Naive thymus-derived CD4-positive, alpha-beta T cell (primary cell): Measurements from ENCODE around the gene DUS2. TPM values are rescaled to one million over a fixed set of nuclear protein-coding genes. Genes with fewer than 3 reads are reported as not detected.

Source experiments
- ATAC-seq: fragments of 150-1000 bp; cut with Tn5 transposase; 2 replicates; pipeline ENCODE4 v1.10.0; 2021; ENCODE audit warnings: mild to moderate bottlenecking, moderate library complexity
- CTCF ChIA-PET: fragments of 350-600 bp; sonication (Branson Sonifier 250); formaldehyde crosslinking; loops from one replicate; lab custom pipeline; 2021; ENCODE audit warnings: antibody characterized with exemption; lab: Charles Lee
- POLR2A ChIA-PET: fragments of 350-600 bp; sonication (Branson Sonifier 250); formaldehyde crosslinking; loops from one replicate; lab custom pipeline; 2021; ENCODE audit warnings: antibody characterized with exemption, inconsistent platforms; lab: Charles Lee
- DNase-seq, 9 donors: peaks; one replicate each; pipeline versions ENCODE4 v3.0.0 to v3.0.0-alpha.2; 2020 to 2022; ENCODE audit warnings: mixed read lengths in 1 of 9
- H3K27ac ChIP-seq: one replicate; pipeline ENCODE4 v1.7.0; 2013; ENCODE audit warnings: mild to moderate bottlenecking, low read depth, low read length, moderate library complexity
- H3K27me3 ChIP-seq, 2 donors: one replicate each; pipeline ENCODE4 v1.7.0; 2013; ENCODE audit warnings: low read length in 2 of 2, mild to moderate bottlenecking in 2 of 2, moderate library complexity in 2 of 2; ENCODE audit not compliant: control insufficient read depth in 2 of 2, insufficient read depth in 2 of 2
- H3K36me3 ChIP-seq, 3 experiments: 1 replicate in 2 of 3; 2 replicates in 1 of 3; pipeline ENCODE4 v1.7.0; 2013; ENCODE audit warnings: low read length in 3 of 3, mild to moderate bottlenecking in 3 of 3, moderate library complexity in 1 of 3; ENCODE audit not compliant: insufficient read depth in 3 of 3, control insufficient read depth in 2 of 3
- H3K4me1 ChIP-seq, 2 donors: one replicate each; pipeline ENCODE4 v1.7.0; 2013; ENCODE audit warnings: low read length in 2 of 2, mild to moderate bottlenecking in 2 of 2, moderate library complexity in 1 of 2; ENCODE audit not compliant: control insufficient read depth in 2 of 2, insufficient read depth in 2 of 2
- H3K4me3 ChIP-seq: 2 replicates; pipeline ENCODE4 v1.7.0; 2013; ENCODE audit warnings: mild to moderate bottlenecking, low read length
- H3K9me3 ChIP-seq, 3 experiments: 1 replicate in 2 of 3; 2 replicates in 1 of 3; pipeline ENCODE4 v1.7.0; 2013; ENCODE audit warnings: low read length in 3 of 3; ENCODE audit not compliant: control insufficient read depth in 2 of 3
- H3K27ac Mint-ChIP-seq, 9 donors: one replicate each; pipeline ENCODE4 v1.8.0; 2020 to 2022; ENCODE audit warnings: mixed read lengths in 9 of 9, mild to moderate bottlenecking in 8 of 9, moderate library complexity in 5 of 9, inconsistent platforms in 2 of 9
- H3K27me3 Mint-ChIP-seq, 5 donors: one replicate each; pipeline ENCODE4 v1.8.0; 2021 to 2022; ENCODE audit warnings: mixed read lengths in 5 of 5, mild to moderate bottlenecking in 1 of 5
- H3K36me3 Mint-ChIP-seq, 5 donors: one replicate each; pipeline ENCODE4 v1.8.0; 2020 to 2022; ENCODE audit warnings: mixed read lengths in 5 of 5, mild to moderate bottlenecking in 3 of 5, inconsistent platforms in 1 of 5
- H3K4me1 Mint-ChIP-seq, 7 donors: one replicate each; pipeline ENCODE4 v1.8.0; 2020 to 2022; ENCODE audit warnings: mixed read lengths in 7 of 7, mild to moderate bottlenecking in 3 of 7, inconsistent platforms in 1 of 7
- H3K4me3 Mint-ChIP-seq, 10 donors: one replicate each; pipeline ENCODE4 v1.8.0; 2020 to 2022; ENCODE audit warnings: mild to moderate bottlenecking in 10 of 10, mixed read lengths in 10 of 10, moderate library complexity in 6 of 10, inconsistent platforms in 2 of 10
- H3K9me3 Mint-ChIP-seq, 11 donors: one replicate each; pipeline ENCODE4 v1.8.0; 2020 to 2022; ENCODE audit warnings: mixed read lengths in 11 of 11, mild to moderate bottlenecking in 4 of 11, inconsistent platforms in 1 of 11, moderate library complexity in 1 of 11
- intact Hi-C, 2 donors: fragments of 100-400 bp; cut with micrococcal nuclease; formaldehyde crosslinking; loops; one replicate each; pipeline ENCODE4 v1.15.1; 2023
- polyA plus RNA-seq, 2 donors: library from polyadenylated mRNA; unstranded; fragments of 300-500 nt; fragmentation: Illumina TruSeq; gene quantifications; one replicate each; pipeline ENCODE4 v1.2.3, GENCODE V29; 2021
- total RNA-seq, 6 experiments: library from RNA in 5 of 6; stranded (reverse) in 5 of 6; gene quantifications; 1 replicate in 5 of 6; 2 replicates in 1 of 6; pipeline ENCODE4 v1.2.3 and lab custom pipeline; 2021 to 2026

DUS2 gene
- total and polyA plus RNA-seq, 7 experiments from 2014 or later: 8.7 to 25.9 (median 15.3) TPM

DNA sequence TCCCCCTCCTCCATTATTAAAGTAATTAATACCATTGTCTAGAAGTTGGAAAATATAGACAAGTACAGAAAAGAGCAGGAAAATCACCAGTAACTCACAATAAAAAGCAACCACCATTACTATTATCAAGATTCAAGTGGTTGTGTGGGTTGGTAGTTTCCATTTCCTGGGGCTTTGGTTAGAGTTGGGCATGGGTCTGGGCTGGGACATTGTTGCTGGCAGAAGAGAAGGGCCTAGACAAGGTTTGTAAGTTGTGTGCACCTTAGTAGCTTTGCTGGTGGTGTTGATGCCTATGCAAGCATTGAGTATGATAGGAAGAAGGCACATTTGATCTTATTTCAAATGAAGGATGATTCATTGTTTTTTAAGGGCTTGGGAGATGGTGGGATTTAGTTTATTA is 36.7 kb downstream of the DUS2 start:
- H3K4me1 Mint-ChIP-seq: peaks cover 37 to 68% (median 50%) of the 10 kb centered on the region in 7 donors
- Histone ChIP-seq H3K27me3 (no peaks in the 10 kb centered on the region), H3K36me3 (peaks cover 0 to 11% (median 0%) of the 10 kb centered on the region in 3 experiments), H3K27ac (no peak overlapping the region), H3K9me3 (no peaks in the 10 kb centered on the region), H3K4me1 (peaks cover 25 to 54% of the 10 kb centered on the region in 2 donors), H3K4me3 (no peak overlapping the region)
- intact Hi-C loops: loop anchor here in 1 of 2 donors (5.0 kb wide), 1 partner anchor 538 kb away; no protein-coding TSS in a partner anchor
- peaks cover 9 to 46% (median 28%) of the 10 kb centered on the region in 5 donors for H3K36me3 Mint-ChIP-seq
- H3K27ac Mint-ChIP-seq: peak overlapping the region; percentile 1 to 62 (median 24)
- no peak for ATAC-seq
- CTCF ChIA-PET: interaction anchor here (0.7 to 1.2 kb wide), 2 partner anchors 10 to 16 kb away, joined by 3 read pairs; no protein-coding TSS in a partner anchor
- H3K4me3 Mint-ChIP-seq: peak overlapping the region in 1 of 10 donors; percentile 23
- H3K9me3 Mint-ChIP-seq: no peaks in the 10 kb centered on the region
- POLR2A ChIA-PET: interaction anchor here (1.6 to 17.2 kb wide), 2 partner anchors 10 to 24 kb away, joined by 5 to 300 read pairs; partner anchors contain the start of gene NFATC3
- H3K27me3 Mint-ChIP-seq: no peaks in the 10 kb centered on the region
- DNase-seq: no peak

DNA sequence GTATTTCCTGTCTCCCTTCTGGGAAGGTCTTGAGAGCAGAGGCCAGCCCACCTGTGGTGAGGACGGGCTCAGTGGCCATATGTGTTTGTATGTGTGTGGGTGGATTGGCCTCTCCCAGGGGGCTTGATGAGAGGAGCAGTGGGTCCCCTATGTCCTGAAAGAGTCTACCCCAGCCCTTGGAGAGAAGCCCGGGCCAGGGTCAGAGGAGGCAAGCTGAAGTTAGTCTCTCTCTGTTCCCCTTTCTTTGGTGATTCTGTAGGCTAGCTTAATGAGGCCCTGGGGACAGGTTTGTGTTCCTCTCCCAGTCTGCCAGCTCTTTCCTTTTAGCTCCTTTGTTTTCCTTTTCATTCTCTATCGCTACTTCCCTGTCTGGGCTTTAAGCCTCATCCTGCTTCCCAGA is 38.3 kb downstream of the DUS2 start:
- peaks cover 6 to 41% (median 24%) of the 10 kb centered on the region in 5 donors for H3K36me3 Mint-ChIP-seq
- H3K4me3 Mint-ChIP-seq: peak overlapping the region in 3 of 10 donors; percentile 16 to 56 (median 49)
- no peaks in the 10 kb centered on the region for H3K27me3 ChIP-seq
- ChIA-PET CTCF (interaction anchor here (0.6 to 6.0 kb wide), 4 partner anchors 21 to 59 kb away, joined by 3 to 30 read pairs (median 3); partner anchors contain the start of gene NFATC3), POLR2A (interaction anchor here (0.6 to 17.2 kb wide), 6 partner anchors 9 to 63 kb away, joined by 3 to 300 read pairs (median 4); partner anchors contain the start of gene NFATC3)
- DNase-seq (no peak), ATAC-seq (no peak)
- no peaks in the 10 kb centered on the region for H3K9me3 Mint-ChIP-seq
- no peak overlapping the region for H3K27ac ChIP-seq
- no peaks in the 10 kb centered on the region for H3K9me3 ChIP-seq
- no peak overlapping the region for H3K4me3 ChIP-seq
- peaks cover 0 to under 1% (median 0%) of the 10 kb centered on the region in 3 experiments for H3K36me3 ChIP-seq
- intact Hi-C loops: loop anchor here in 1 of 2 donors (5.0 kb wide), 1 partner anchor 539 kb away; no protein-coding TSS in a partner anchor
- H3K4me1 Mint-ChIP-seq: peaks cover 45 to 73% (median 65%) of the 10 kb centered on the region in 7 donors
- H3K27me3 Mint-ChIP-seq: no peaks in the 10 kb centered on the region
- H3K4me1 ChIP-seq: peaks cover 41 to 70% of the 10 kb centered on the region in 2 donors
- peak overlapping the region; percentile 59 to 84 (median 79) for H3K27ac Mint-ChIP-seq

DNA sequence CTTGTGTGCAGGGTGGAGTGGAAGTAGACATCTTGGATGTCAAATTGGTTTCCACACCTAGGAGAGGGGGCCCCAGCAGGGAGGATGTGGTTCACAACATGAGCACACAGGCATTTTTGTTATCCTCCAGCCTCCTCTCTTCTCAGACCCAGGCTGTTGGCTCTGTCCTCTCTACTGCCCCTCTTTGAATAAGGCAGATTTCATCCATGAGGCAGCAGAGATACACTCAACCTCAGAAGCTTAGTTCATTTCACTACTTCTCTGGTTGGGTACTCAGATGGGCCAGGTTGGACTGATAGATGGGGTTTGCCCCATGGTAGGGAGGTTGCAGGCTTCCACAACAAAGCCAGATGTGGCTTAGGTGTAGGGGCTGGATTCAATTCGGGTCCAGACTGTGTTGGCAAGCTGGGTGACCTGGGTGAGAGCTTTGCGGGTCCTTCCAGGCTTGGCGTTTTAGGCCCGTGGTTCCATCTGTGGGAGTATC is 39.9 kb downstream of the DUS2 start:
- peak overlapping the region; percentile 41 to 87 (median 83) for H3K27ac Mint-ChIP-seq
- peaks cover 6 to 45% (median 19%) of the 10 kb centered on the region in 5 donors for H3K36me3 Mint-ChIP-seq
- ATAC-seq: peak; percentile 71
- peak in 5 of 9 donors; percentile 34 to 49 (median 38) for DNase-seq
- Histone ChIP-seq H3K9me3 (no peaks in the 10 kb centered on the region), H3K27me3 (no peaks in the 10 kb centered on the region), H3K4me1 (peaks cover 45 to 72% of the 10 kb centered on the region in 2 donors), H3K27ac (peak overlapping the region; percentile 25), H3K4me3 (peak overlapping the region; percentile 14), H3K36me3 (no peaks in the 10 kb centered on the region)
- peaks cover 52 to 83% (median 75%) of the 10 kb centered on the region in 7 donors for H3K4me1 Mint-ChIP-seq
- intact Hi-C loops: loop anchor here in 1 of 2 donors (5.0 kb wide), 1 partner anchor 541 kb away; no protein-coding TSS in a partner anchor
- H3K27me3 Mint-ChIP-seq: no peaks in the 10 kb centered on the region
- POLR2A ChIA-PET: interaction anchor here (0.8 to 17.2 kb wide), 6 partner anchors 9 to 211 kb away, joined by 3 to 300 read pairs (median 6); partner anchors contain the start of genes DPEP2 and NFATC3
- H3K9me3 Mint-ChIP-seq: no peaks in the 10 kb centered on the region
- peak overlapping the region; percentile 25 to 62 (median 49) for H3K4me3 Mint-ChIP-seq
- CTCF ChIA-PET: interaction anchor here (1.4 to 6.0 kb wide), 6 partner anchors 17 to 246 kb away, joined by 4 to 30 read pairs (median 14); partner anchors contain the start of genes NFATC3 and NRN1L

GRCh38 chr16:68064791-68065365 is 41.8 kb downstream of the DUS2 start:
- DNase-seq (peak; percentile 45 to 72 (median 65)), ATAC-seq (peak; percentile 84)
- no peaks in the 10 kb centered on the region for H3K27me3 Mint-ChIP-seq
- peaks cover 56 to 67% of the 10 kb centered on the region in 2 donors for H3K4me1 ChIP-seq
- peak overlapping the region; percentile 65 to 90 (median 83) for H3K27ac Mint-ChIP-seq
- H3K9me3 ChIP-seq: no peaks in the 10 kb centered on the region
- H3K9me3 Mint-ChIP-seq: no peaks in the 10 kb centered on the region
- peaks cover 5 to 41% (median 14%) of the 10 kb centered on the region in 5 donors for H3K36me3 Mint-ChIP-seq
- intact Hi-C loops: loop anchor here (1.0 to 5.0 kb wide), 7 partner anchors 19 to 543 kb away; no protein-coding TSS in a partner anchor
- CTCF ChIA-PET: interaction anchor here (0.5 to 6.0 kb wide), 18 partner anchors 15 to 544 kb away, joined by 3 to 30 read pairs (median 4); partner anchors contain the start of genes NFATC3 and NRN1L
- H3K4me3 Mint-ChIP-seq: peak overlapping the region; percentile 3 to 69 (median 34)
- no peaks in the 10 kb centered on the region for H3K36me3 ChIP-seq
- no peak overlapping the region for H3K4me3 ChIP-seq
- no peaks in the 10 kb centered on the region for H3K27me3 ChIP-seq
- peaks cover 60 to 86% (median 76%) of the 10 kb centered on the region in 7 donors for H3K4me1 Mint-ChIP-seq
- peak overlapping the region; percentile 52 for H3K27ac ChIP-seq
- POLR2A ChIA-PET: interaction anchor here (0.6 to 17.2 kb wide), 7 partner anchors 19 to 95 kb away, joined by 3 to 300 read pairs (median 4); partner anchors contain the start of gene NFATC3

GRCh38 chr16:68065716-68066305 is 42.7 kb downstream of the DUS2 start:
- no peaks in the 10 kb centered on the region for H3K36me3 ChIP-seq
- H3K4me3 Mint-ChIP-seq: peak overlapping the region in 3 of 10 donors; percentile 39 to 44 (median 44)
- ATAC-seq (no peak), DNase-seq (no peak)
- no peaks in the 10 kb centered on the region for H3K9me3 ChIP-seq
- intact Hi-C loops: loop anchor here in 1 of 2 donors (2.0 kb wide), 1 partner anchor 25 kb away; no protein-coding TSS in a partner anchor
- no peak overlapping the region for H3K4me3 ChIP-seq
- H3K4me1 Mint-ChIP-seq: peaks cover 65 to 92% (median 81%) of the 10 kb centered on the region in 7 donors
- no peaks in the 10 kb centered on the region for H3K27me3 Mint-ChIP-seq
- peaks cover 66 to 70% of the 10 kb centered on the region in 2 donors for H3K4me1 ChIP-seq
- peaks cover 5 to 41% (median 12%) of the 10 kb centered on the region in 5 donors for H3K36me3 Mint-ChIP-seq
- CTCF ChIA-PET: interaction anchor here (0.5 to 6.0 kb wide), 14 partner anchors 14 to 545 kb away, joined by 3 to 30 read pairs (median 5); partner anchors contain the start of genes NFATC3 and NRN1L
- POLR2A ChIA-PET: interaction anchor here (0.6 to 17.2 kb wide), 8 partner anchors 11 to 249 kb away, joined by 3 to 300 read pairs (median 4); partner anchors contain the start of gene NFATC3
- H3K27ac Mint-ChIP-seq: peak overlapping the region; percentile 32 to 84 (median 69)
- no peaks in the 10 kb centered on the region for H3K27me3 ChIP-seq
- H3K27ac ChIP-seq: peak overlapping the region; percentile 7
- no peaks in the 10 kb centered on the region for H3K9me3 Mint-ChIP-seq
